Left renal cortex interstitium (tissue), 4 donors: Measurements from ENCODE around the gene MROH2B. TPM values are rescaled to one million over a fixed set of nuclear protein-coding genes. Genes with fewer than 3 reads are reported as not detected.

Source experiments
- DNase-seq, 4 donors: peaks; one replicate each; pipeline ENCODE4 v3.0.0-alpha.2; 2013; ENCODE audit warnings: low read depth in 4 of 4, low spot score in 2 of 4, missing footprints in 1 of 4
- polyA plus RNA-seq, 4 donors: library from polyadenylated mRNA; unstranded; fragments of 120-200 nt; gene quantifications; one replicate each; pipeline ENCODE4 v1.2.1, GENCODE V29; 2013; ENCODE audit not compliant: insufficient read length in 4 of 4

Gene MROH2B
- polyA plus RNA-seq, 4 donors, result 0.09 to 0.23 (median 0.13) TPM; not detected in 1

- DNase-seq, result no peak
Measured at GRCh38 chr5:40976041-40976440, 95.1 kb downstream of the MROH2B start.

GRCh38 chr5:40973364-40974004 lies 97.7 kb downstream of the MROH2B start:
- DNase-seq, result no peak

GRCh38 chr5:40972434-40972833 lies 98.7 kb downstream of the MROH2B start:
- no peak for DNase-seq

GRCh38 chr5:40962207-40962955 lies 108.8 kb downstream of the MROH2B start:
- no peak for DNase-seq

GRCh38 chr5:40960037-40960436 lies 111.1 kb downstream of the MROH2B start:
- no peak for DNase-seq

- no peak for DNase-seq
Measured at GRCh38 chr5:40958811-40959210, 112.3 kb downstream of the MROH2B start.

- DNase-seq, result no peak
Measured at GRCh38 chr5:40957048-40957447, 114.1 kb downstream of the MROH2B start.

- no peak for DNase-seq
Measured at GRCh38 chr5:40955313-40955712, 115.8 kb downstream of the MROH2B start.

Other genes with a start within 250 kb of the MROH2B start
- gene RPL37, start 236.1 kb downstream of the MROH2B start, polyA plus RNA-seq, result 1,000 to 10,000 TPM; 1,683 to 2,189 (median 2,054) TPM
- gene CARD6, start 230.0 kb downstream of the MROH2B start, polyA plus RNA-seq, result 1 to 10 TPM; 2.5 to 3.6 (median 2.8) TPM
- gene C7, start 161.8 kb downstream of the MROH2B start, polyA plus RNA-seq, result 100 to 1,000 TPM; 125 to 241 (median 179) TPM
- 1 to 10 TPM; 2.1 to 3.5 (median 2.6) TPM for gene C6, start 142.2 kb upstream of the MROH2B start, polyA plus RNA-seq